ENCODE data around the gene SLF2.

SLF2 gene

GRCh38 chr10:101008823-101009423 is 96.2 kb downstream of the SLF2 start:
- Histone ChIP-seq H3K4me1 (ENCODE audit: low read length) (peaks cover 7% of the 10 kb centered on the region; the same call in 1 of the 2 replicates), H3K4me2 (ENCODE audit: low read depth, low read length) (no peak overlapping the region), H3F3A (ENCODE audit: insufficient read depth, low read length) (no peaks in the 10 kb centered on the region), H3K9me2 (replicated peaks; ENCODE audit: insufficient read depth, low read length) (no peaks in the 10 kb centered on the region), H3K27me3 (replicated peaks; ENCODE audit: insufficient read depth, low read length) (no peaks in the 10 kb centered on the region), H3K36me3 (replicated peaks; ENCODE audit: insufficient read depth, low read length) (no peaks in the 10 kb centered on the region), H3K4me3 (ENCODE audit: low read length) (no peak overlapping the region), H3K9ac (ENCODE audit: low read length) (no peak overlapping the region), H3K9me3 (replicated peaks; ENCODE audit: insufficient read depth, low read length) (no peaks in the 10 kb centered on the region), H4K20me1 (ENCODE audit: insufficient read depth, low read length) (no peaks in the 10 kb centered on the region), H2AFZ (ENCODE audit: low read length) (no peak overlapping the region), H3K79me2 (ENCODE audit: low read length) (no peaks in the 10 kb centered on the region), H3K27ac (ENCODE audit: low read length) (no peak overlapping the region)
- peak; percentile 0 for DNase-seq
- TF ChIP-seq EZH2phosphoT487 (IDR thresholded peaks at IDR 0.05; ENCODE audit: low read length), result no peak
- no peak for TF ChIP-seq CTCF (IDR thresholded peaks at IDR 0.05; ENCODE audit: low read length)
- TF ChIP-seq EZH2 (optimal IDR thresholded peaks at IDR 0.05; ENCODE audit: low read depth, low read length), result no peak

DNA sequence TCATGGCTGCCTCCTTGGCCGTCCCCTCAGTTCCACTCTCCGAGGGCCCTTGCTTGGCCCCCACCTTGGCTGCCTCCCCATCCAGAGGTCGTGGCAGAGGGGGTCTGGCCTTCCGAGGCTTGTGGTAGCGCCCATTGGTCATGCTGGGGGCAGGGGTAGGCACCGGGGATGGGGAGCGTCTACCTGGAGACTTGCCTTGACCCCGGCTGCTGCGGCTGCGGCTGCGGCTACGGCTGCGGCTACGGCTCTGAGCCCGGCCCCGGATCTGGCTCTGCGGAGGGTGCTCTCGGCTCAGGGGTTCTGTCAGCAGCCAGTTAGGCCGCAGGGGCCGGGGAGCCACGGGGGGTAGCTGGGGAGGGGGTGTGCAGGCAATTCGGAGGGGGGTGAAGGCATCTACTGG is 97.6 kb downstream of the SLF2 start:
- no peak for TF ChIP-seq EZH2phosphoT487 (IDR thresholded peaks at IDR 0.05; ENCODE audit: low read length)
- H3K27me3 ChIP-seq (replicated peaks; ENCODE audit: insufficient read depth, low read length), result peaks cover 1% of the 10 kb centered on the region; the same call in 1 of the 2 replicates
- DNase-seq, result no peak
- H3F3A ChIP-seq (ENCODE audit: insufficient read depth, low read length), result no peaks in the 10 kb centered on the region
- H3K4me1 ChIP-seq (ENCODE audit: low read length), result peaks cover 9% of the 10 kb centered on the region; the same call in 1 of the 2 replicates
- no peaks in the 10 kb centered on the region for H3K9me3 ChIP-seq (replicated peaks; ENCODE audit: insufficient read depth, low read length)
- H3K4me2 ChIP-seq (ENCODE audit: low read depth, low read length), result no peak overlapping the region
- H3K79me2 ChIP-seq (ENCODE audit: low read length), result no peaks in the 10 kb centered on the region
- H3K9me2 ChIP-seq (replicated peaks; ENCODE audit: insufficient read depth, low read length), result no peaks in the 10 kb centered on the region
- no peak overlapping the region for H3K27ac ChIP-seq (ENCODE audit: low read length)
- H3K36me3 ChIP-seq (replicated peaks; ENCODE audit: insufficient read depth, low read length), result no peaks in the 10 kb centered on the region
- H2AFZ ChIP-seq (ENCODE audit: low read length), result no peak overlapping the region
- H4K20me1 ChIP-seq (ENCODE audit: insufficient read depth, low read length), result no peaks in the 10 kb centered on the region
- H3K9ac ChIP-seq (ENCODE audit: low read length), result no peak overlapping the region
- no peak overlapping the region for H3K4me3 ChIP-seq (ENCODE audit: low read length)

DNA sequence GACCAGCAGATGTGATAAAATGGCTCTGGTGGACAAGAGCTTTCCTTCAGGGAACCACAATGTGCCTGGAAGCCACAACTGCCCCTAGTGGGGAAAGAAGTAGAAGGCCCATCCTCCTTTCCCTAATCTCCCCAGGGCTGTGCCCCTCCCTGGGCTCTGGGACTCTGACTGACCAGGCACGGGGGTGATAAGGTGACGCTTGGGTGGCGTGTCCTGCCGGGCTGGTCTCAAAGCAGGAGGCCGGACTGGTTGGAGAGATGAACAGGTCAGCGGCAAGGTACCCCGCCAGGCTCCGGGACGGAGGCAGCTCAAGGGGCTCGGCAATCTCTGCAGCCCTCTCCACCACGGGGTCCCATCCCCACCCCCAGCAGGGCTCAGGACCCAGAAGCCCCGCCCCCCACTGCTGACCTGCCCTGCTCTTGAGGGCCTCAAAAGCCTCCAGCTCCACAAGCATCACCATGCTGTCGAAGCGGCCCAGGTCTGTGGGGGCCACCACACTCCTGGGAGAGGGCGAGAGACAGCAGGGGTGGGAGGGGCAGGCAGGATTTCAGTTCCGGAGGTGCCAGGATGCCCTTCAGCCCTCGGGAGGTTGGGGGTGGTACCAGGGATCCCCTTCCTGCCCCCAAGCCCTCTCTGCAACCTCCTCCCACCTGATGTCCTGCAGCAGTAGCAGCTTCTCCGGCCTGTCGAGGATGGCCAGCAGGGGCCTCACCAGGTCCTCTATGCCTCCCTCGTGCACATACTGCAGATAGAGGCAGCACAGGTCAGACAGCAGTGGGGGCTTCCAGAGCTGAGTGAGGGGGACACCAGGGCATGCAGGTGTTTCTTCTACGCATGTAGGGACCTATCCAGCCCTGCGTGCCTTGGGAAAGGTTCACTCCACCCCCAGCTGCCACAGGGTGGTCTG is 99.0 kb downstream of the SLF2 start:
- Histone ChIP-seq H3K9ac (ENCODE audit: low read length) (no peak overlapping the region), H3K27ac (ENCODE audit: low read length) (no peak overlapping the region), H3K27me3 (replicated peaks; ENCODE audit: insufficient read depth, low read length) (peaks cover 15% of the 10 kb centered on the region), H3K79me2 (ENCODE audit: low read length) (no peaks in the 10 kb centered on the region), H3K9me2 (replicated peaks; ENCODE audit: insufficient read depth, low read length) (no peaks in the 10 kb centered on the region), H3K9me3 (replicated peaks; ENCODE audit: insufficient read depth, low read length) (no peaks in the 10 kb centered on the region), H3K4me3 (ENCODE audit: low read length) (no peak overlapping the region), H3K4me1 (ENCODE audit: low read length) (peaks cover 9% of the 10 kb centered on the region; the same call in 1 of the 2 replicates), H3K4me2 (ENCODE audit: low read depth, low read length) (no peak overlapping the region), H3K36me3 (replicated peaks; ENCODE audit: insufficient read depth, low read length) (no peaks in the 10 kb centered on the region), H3F3A (ENCODE audit: insufficient read depth, low read length) (no peaks in the 10 kb centered on the region), H4K20me1 (ENCODE audit: insufficient read depth, low read length) (no peaks in the 10 kb centered on the region), H2AFZ (ENCODE audit: low read length) (no peak overlapping the region)
- DNase-seq, result no peak
- TF ChIP-seq EZH2phosphoT487 (IDR thresholded peaks at IDR 0.05; ENCODE audit: low read length) (no peak), EZH2 (optimal IDR thresholded peaks at IDR 0.05; ENCODE audit: low read depth, low read length) (no peak), CTCF (IDR thresholded peaks at IDR 0.05; ENCODE audit: low read length) (0 out of 2 replicates have a peak, but pooled peaks have one; percentile 8)
